BJ (cell line): Measurements from ENCODE around the gene FHL1. TPM values are rescaled to one million over a fixed set of nuclear protein-coding genes. Genes with fewer than 3 reads are reported as not detected.
A peak's percentile ranks its signal among the peaks of the same experiment; 100 is the strongest.

ENCODE experiments used
- CTCF ChIA-PET: fragments of 350-600 bp; formaldehyde crosslinking; extraction: SDS; loops from one replicate; lab custom pipeline; 2021; ENCODE audit warnings: antibody characterized with exemption, inconsistent platforms; lab: Yijun Ruan, JAX
- POLR2A ChIA-PET: fragments of 300-600 bp; sonication (Branson Sonifier 250); formaldehyde crosslinking; extraction: SDS; loops from one replicate; lab custom pipeline; 2021; ENCODE audit warnings: antibody characterized with exemption; lab: Charles Lee
- DNase-seq: peaks from one replicate; pipeline ENCODE4 v3.0.0-alpha.2; 2011; ENCODE audit warnings: low read depth
- H3K27me3 ChIP-seq: 2 replicates; pipeline ENCODE4 v1.6.0; 2011; ENCODE audit warnings: low read length; ENCODE audit not compliant: control insufficient read depth, insufficient read depth
- H3K36me3 ChIP-seq: 2 replicates; pipeline ENCODE4 v1.5.1; 2011; ENCODE audit warnings: low read length; ENCODE audit not compliant: control insufficient read depth, insufficient read depth
- H3K4me3 ChIP-seq: 2 replicates; pipeline ENCODE4 v1.5.1; 2011; ENCODE audit warnings: low read depth, mild to moderate bottlenecking, control low read depth, low read length
- polyA plus RNA-seq: library from polyadenylated mRNA; depleted of rRNA; stranded (reverse); fragments of >200 nt; gene quantifications from 2 replicates; pipeline ENCODE4 v1.2.3, GENCODE V29; 2011
- TF ChIP-seq, protein P1 (sequence below): IDR thresholded peaks from 2 replicates; pipeline ENCODE4 v1.5.1; 2011; ENCODE audit warnings: low read depth, mild to moderate bottlenecking, control low read depth, inconsistent platforms, low read length, moderate library complexity; ENCODE audit not compliant: insufficient read depth

The FHL1 gene
- polyA plus RNA-seq, 1 experiment = 1,251 TPM

DNA sequence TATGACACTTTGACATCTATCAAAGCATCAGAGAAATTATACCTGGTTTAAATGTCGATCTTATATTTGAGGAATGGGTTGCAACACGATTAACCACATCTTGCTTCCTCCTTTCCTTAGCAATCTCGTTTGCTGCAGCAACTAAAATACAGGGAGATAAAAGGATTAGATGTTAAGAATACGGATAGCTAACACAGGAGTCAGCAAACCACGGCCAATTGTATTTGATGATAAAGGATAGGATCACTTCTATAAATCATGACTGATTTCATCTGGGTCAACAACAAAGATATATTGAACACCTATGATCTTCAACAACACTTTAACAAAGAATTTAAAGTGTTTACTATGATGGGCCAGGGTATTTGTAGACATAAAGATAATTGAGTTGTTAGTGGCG lies 98.9 kb downstream of the FHL1 start:
- Histone ChIP-seq H3K36me3 (peaks cover 9% of the 10 kb centered on the region; the same call in 1 of the 2 replicates), H3K4me3 (no peak overlapping the region), H3K27me3 (no peaks in the 10 kb centered on the region)
- DNase-seq = no peak
- POLR2A ChIA-PET = no interaction called here
- CTCF ChIA-PET = interaction anchor here (0.6 kb wide), 1 partner anchor 217 kb away, joined by 3 read pairs; no protein-coding TSS in a partner anchor
- TF ChIP-seq, protein P1, sequence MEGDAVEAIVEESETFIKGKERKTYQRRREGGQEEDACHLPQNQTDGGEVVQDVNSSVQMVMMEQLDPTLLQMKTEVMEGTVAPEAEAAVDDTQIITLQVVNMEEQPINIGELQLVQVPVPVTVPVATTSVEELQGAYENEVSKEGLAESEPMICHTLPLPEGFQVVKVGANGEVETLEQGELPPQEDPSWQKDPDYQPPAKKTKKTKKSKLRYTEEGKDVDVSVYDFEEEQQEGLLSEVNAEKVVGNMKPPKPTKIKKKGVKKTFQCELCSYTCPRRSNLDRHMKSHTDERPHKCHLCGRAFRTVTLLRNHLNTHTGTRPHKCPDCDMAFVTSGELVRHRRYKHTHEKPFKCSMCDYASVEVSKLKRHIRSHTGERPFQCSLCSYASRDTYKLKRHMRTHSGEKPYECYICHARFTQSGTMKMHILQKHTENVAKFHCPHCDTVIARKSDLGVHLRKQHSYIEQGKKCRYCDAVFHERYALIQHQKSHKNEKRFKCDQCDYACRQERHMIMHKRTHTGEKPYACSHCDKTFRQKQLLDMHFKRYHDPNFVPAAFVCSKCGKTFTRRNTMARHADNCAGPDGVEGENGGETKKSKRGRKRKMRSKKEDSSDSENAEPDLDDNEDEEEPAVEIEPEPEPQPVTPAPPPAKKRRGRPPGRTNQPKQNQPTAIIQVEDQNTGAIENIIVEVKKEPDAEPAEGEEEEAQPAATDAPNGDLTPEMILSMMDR = no peak

DNA sequence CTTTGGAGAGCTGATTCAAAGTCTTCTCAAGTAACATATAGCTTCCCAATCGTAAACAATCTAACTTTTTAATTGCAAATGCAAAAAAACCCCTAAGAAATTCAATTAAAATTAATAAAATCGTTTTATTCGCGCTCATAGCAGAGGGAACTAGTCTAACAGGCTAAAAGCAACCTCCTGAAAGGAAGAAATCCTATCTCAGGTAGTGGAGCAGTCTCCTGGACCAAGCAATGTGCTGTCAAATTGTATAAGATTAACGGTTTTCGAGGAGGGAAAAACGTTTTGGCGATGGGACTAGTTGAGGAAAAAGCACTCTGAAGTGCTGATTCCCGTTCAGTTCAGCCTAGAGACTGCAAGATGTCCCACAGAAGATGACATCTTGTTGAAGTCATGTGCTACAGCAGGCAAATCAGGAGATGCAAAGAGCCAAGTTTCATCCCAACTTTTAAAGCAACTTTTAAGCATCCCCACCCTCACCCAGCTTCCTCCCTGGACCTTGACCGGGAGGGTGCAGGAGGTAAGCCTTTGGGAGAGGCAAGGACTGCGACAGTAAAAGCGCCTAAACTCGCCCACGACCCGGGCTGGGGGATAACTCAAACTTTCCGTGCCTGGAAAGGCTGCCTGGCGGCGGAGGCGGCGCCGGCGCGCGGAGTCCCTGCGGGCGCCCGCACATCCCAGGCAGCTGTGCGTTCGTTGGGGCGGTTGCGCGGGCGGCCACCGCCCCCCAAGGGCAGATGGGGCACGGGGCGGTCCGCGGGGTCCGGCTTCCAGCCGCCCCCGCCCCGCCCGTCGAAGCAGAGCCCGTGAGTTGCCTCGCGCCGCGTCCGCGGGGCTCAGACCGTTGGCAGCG lies 103.1 kb downstream of the FHL1 start:
- ChIA-PET CTCF (no interaction called here), POLR2A (no interaction called here)
- Histone ChIP-seq H3K4me3 (peak overlapping the region; percentile 71), H3K27me3 (no peaks in the 10 kb centered on the region), H3K36me3 (no peaks in the 10 kb centered on the region)
- TF ChIP-seq, protein P1 = no peak
- no peak for DNase-seq

DNA sequence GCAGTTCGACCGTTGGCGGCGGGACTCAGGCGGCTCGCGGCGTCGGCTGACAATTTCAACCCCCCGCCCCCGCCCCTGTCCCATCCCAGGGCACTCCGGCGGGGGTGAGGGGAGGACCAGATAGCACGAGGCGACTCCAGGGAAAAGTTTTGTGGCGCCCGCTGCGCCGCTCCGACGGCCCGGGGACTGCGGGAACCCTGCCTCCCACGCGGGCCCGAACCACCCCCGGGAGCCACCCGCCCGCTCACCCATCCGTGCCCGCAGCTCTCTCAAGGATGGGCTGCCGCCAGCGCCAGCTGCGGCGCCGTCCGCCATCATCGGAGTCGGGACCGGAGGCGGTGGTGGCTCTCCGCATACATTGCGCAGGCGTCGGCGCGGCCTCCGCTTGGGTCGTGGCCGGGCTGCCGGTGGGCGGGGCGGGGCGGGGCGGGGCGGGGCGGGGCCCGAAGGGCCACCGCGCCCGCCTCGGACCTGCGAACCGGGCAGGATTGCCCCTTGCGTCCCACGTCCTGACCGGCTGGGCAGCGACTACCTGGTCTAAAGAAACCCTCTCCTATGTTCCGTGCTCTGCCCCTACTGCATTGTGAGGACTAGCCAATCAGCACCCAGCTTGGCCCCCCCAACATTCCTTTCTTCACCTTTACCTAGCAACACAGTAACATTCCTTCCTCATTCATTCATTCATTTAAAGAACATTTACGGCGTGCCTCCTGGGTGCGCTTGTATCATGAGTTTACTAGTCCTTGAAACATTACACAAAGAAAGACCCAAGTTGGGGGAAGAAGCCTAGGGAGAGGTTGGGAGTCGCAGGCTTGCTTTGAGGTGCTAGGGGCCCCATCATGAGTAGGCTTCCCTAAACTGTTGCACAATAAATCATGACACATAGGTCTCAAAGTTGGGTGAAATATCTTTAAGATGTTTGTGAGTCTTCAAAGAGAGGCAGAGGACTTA lies 104.0 kb downstream of the FHL1 start, which contains the start of gene MAP7D3:
Gene MAP7D3, minus strand, starts transcription at position 360 of the 951 bp plus-strand sequence. Its CDS starts 42 bp downstream, at position 318.
- CTCF ChIA-PET = no interaction called here
- Histone ChIP-seq H3K27me3 (no peaks in the 10 kb centered on the region), H3K4me3 (peak within 1 kb of the TSS; percentile 71), H3K36me3 (no peaks in the 10 kb centered on the region)
- DNase-seq = no peak
- TF ChIP-seq, protein P1 = no peak
- POLR2A ChIA-PET = no interaction called here

DNA sequence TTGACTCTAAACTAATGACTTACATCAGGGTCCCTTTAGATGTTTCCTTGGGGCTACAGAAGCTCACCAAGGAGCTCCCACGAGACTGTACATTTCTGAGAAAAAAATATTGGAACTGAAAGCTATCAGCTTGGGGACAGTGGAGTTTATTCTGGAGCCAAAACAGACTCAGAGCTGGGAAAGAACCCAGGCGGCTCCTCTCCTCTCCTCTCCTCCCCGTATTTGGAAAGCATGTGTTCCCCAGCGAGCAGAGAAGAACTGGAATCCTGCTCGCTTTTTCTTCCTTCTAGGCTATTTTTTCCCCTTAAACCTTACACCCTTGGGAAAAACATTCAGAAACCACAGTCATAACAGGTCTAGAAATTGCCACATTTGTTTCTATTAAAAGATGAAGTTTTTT lies 108.2 kb downstream of the FHL1 start:
- Histone ChIP-seq H3K36me3 (no peaks in the 10 kb centered on the region), H3K4me3 (no peak overlapping the region; the same call in 1 of the 2 replicates), H3K27me3 (no peaks in the 10 kb centered on the region)
- ChIA-PET POLR2A (interaction anchor here (0.5 kb wide), 1 partner anchor 9 kb away, joined by 10 read pairs; no protein-coding TSS in a partner anchor), CTCF (interaction anchor here (0.7 to 1.0 kb wide), 2 partner anchors 13 to 123 kb away, joined by 3 read pairs; no protein-coding TSS in a partner anchor)
- TF ChIP-seq, protein P1 = no peak
- no peak for DNase-seq
